ENCODE data around the gene OOSP4A.
"Not testable (repeated sequence)": the region's sequence is repeated elsewhere in the genome, so short reads cannot be mapped to it uniquely, and the experiment has no call there.

The OOSP4A gene

DNA sequence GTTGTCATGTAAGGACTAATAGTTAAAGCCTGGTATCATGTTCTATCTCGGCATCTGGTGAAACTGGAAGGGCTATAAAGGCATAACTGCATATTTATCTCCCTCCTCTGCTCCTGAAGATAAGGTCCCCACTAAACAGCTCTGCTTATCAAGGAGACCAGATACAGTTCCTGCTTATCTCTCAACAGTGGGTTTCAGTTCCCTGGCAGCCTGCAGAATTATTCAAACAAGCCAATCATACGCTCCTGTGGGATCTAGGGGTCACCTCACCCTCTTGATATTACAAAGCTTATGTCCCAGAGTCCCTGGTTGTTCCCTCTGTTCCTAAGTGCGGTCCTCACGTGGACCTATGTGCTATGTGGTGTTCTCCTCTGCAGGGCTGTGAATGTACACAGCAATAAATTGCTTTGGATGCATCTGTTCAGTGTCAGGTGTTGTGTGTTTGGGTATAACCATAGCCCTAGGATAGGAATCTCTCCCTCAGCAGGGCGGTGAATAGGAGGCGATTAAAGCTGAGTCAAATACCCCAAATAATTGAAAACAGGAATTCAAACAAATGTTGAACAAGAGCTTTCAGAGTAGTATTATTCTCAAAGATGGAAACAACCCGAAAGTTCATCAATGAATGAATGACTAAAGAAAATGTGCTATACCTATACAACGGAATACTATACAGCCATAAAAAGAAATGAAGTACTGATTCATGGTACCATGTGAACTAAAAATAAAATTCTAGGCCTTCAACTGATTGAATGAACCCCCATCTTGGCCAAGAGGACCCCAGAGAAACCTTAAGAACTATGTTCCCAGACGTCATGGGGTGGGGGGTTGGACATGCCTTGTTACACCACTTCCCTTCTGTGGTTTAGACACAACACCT, 3.1 kb upstream of the OOSP4A start:
- Mint-ChIP-seq H3K36me3 (no peaks in the 10 kb centered on the region), H3K4me3 (no peak overlapping the region), H3K27ac (no peak overlapping the region), H3K4me1 (no peaks in the 10 kb centered on the region), H3K9me3 (no peaks in the 10 kb centered on the region)
- ATAC-seq (no peak), DNase-seq (ENCODE audit: low spot score in 2 of 2) (no peak)

DNA sequence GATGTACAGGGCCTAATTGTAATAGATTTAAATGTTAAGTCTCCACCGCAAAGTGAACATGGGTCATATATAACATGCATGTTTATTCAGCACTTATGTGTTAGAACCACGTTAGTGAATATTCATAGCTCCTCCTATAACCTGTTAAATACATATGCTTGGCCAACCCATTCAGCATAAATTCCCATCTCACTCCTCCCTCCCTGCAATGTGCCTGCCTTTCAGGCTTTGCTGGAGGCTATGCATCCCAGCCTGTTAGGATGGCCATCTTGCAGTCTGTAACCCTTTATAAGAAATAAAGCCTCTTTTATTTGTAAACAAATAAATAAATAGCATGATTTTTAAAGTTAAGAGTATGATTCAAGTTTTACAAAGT, 1.7 kb upstream of the OOSP4A start:
- Mint-ChIP-seq H3K4me1 (no peaks in the 10 kb centered on the region), H3K36me3 (no peaks in the 10 kb centered on the region), H3K4me3 (no peak overlapping the region), H3K27ac (no peak overlapping the region), H3K9me3 (no peaks in the 10 kb centered on the region)
- ATAC-seq, result no peak
- DNase-seq (ENCODE audit: low spot score in 2 of 2), result no peak

DNA sequence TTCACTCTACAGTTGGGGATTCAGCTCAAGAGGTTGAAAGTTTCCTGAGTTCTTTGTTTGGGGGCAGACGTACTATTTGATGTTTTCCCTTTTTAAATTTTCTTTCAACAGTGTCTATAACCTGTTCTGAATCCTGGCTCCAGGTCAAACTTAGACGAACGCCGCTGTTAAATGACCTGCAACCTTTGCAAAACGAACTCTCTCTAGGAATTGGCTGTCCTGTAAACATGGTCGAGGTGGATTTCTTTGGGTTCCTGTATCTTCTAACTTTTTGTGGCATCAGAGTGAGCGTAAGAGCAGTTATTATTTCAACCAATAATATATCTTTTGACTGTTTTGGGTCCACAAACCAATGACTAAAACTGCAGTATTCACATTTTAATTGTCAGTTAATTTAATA, 1.6 kb downstream of the OOSP4A start:
- no peaks in the 10 kb centered on the region for H3K4me1 Mint-ChIP-seq

DNA sequence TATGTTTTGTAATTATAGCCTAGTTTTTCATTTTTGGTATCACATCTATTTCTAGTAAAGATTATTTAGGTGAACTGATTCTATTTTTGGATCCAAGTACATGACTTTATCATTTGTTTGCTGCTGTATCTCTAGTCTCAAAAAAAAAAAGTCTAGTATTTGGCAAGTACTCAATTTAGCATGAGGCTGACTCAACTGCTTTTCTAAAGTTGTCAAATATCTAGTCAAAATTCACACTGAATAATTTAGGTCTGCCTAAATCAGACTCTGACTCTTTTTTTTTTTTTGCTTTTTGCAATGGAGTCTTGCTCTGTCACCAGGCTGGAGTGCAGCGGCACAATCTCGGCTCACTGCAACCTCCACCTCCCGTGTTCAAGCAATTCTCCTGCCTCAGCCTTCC, 2.4 kb downstream of the OOSP4A start:
- H3K4me1 Mint-ChIP-seq, result no peaks in the 10 kb centered on the region
- ATAC-seq, result no peak
- H3K9me3 Mint-ChIP-seq, result no peaks in the 10 kb centered on the region
- H3K36me3 Mint-ChIP-seq, result no peaks in the 10 kb centered on the region
- no peak for DNase-seq (ENCODE audit: low spot score in 2 of 2)
- H3K27ac Mint-ChIP-seq, result no peak overlapping the region
- no peak overlapping the region for H3K4me3 Mint-ChIP-seq

More for the DNA sequence above, 1.6 kb downstream of the OOSP4A start:
- no peaks in the 10 kb centered on the region for H3K9me3 Mint-ChIP-seq
- H3K27ac Mint-ChIP-seq, result no peak overlapping the region
- no peak for DNase-seq (ENCODE audit: low spot score in 2 of 2)
- H3K36me3 Mint-ChIP-seq, result no peaks in the 10 kb centered on the region
- no peak for ATAC-seq
- no peak overlapping the region for H3K4me3 Mint-ChIP-seq

DNA sequence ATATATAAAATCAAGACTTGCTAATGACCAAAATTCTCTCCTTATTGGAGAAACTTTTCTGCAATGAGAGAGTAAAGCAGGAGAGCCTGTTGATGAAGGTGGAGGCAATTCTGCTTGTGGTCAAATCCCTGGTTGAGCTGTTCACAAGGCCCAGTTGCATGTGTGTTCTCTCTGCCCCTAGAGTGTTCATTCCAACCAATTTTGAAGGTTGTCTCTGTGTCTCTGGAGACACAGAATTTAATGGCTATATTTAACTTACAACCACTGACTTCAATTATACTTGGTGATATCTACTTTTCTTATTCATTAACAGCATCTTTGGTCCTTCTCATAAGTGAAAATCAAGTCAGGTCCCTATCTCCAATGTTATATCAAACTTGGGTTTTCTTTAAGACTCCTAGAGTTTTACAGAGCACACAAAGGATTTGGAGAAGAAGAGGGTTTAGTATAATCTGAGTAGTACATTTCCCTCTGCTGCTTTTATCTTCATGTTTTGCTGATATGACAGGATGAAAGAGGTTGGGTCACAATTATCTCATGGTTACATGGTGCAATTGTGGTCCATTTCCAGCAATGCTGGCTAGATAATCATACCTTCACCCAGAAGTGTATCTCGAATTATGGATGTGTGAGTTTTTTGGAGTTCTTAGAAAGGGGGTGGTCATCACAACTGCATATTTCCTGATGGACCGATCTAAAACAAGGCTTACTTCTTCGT, 4.0 kb downstream of the OOSP4A start:
- ATAC-seq (no peak), DNase-seq (ENCODE audit: low spot score in 2 of 2) (no peak)
- no peak overlapping the region for H3K4me3 Mint-ChIP-seq
- no peaks in the 10 kb centered on the region for H3K4me1 Mint-ChIP-seq
- no peak overlapping the region for H3K27ac Mint-ChIP-seq
- H3K9me3 Mint-ChIP-seq, result no peaks in the 10 kb centered on the region
- no peaks in the 10 kb centered on the region for H3K36me3 Mint-ChIP-seq

DNA sequence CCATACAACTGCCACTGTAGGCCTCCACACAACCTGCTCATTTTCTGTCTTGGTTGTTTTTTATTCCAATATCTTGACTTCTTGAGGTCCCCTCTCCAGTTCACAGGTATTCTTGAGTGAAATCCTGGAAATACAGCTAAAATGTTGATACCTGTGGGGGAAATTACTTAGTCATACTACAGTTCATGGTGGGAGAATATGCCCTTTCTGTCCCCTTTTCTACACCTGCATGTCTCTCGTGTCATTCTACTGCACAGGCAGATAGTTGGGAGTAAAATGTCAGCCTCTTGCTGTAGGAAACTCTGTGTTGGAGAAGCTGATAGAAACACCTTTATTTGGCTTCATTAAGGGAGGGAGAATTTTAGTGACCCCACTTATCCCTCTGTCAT, 4.6 kb downstream of the OOSP4A start:
- DNase-seq (ENCODE audit: low spot score in 2 of 2), result no peak
- ATAC-seq, result no peak
- Mint-ChIP-seq H3K4me1 (no peaks in the 10 kb centered on the region), H3K27ac (no peak overlapping the region), H3K36me3 (no peaks in the 10 kb centered on the region), H3K9me3 (no peaks in the 10 kb centered on the region), H3K4me3 (no peak overlapping the region)

DNA sequence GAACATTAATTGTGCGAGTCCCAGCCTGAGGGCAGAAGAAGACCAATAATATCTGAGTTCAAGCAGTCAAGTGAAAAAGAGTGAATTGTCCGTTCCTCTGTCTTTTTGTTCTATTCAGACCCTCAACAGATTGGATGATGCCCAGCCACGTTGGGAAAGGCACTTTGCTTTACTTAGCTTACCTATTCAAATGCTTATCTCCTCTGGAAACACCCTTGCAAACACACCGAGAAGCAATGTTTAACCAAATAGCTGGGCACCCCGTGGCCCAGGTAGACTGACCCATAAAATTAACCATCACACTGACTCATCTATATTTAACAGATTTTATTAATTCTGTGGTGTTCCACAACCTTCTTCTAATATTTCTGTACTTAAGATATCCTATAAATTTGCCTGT, 9.3 kb downstream of the OOSP4A start:
- DNase-seq (ENCODE audit: low spot score in 2 of 2) (no peak), ATAC-seq (no peak)
- H3K9me3 Mint-ChIP-seq, result no peaks in the 10 kb centered on the region
- H3K4me3 Mint-ChIP-seq, result no peak overlapping the region
- H3K36me3 Mint-ChIP-seq, result no peaks in the 10 kb centered on the region
- no peaks in the 10 kb centered on the region for H3K4me1 Mint-ChIP-seq
- H3K27ac Mint-ChIP-seq, result no peak overlapping the region

GRCh38 chr11:59981106-59981770, 17.4 kb downstream of the OOSP4A start:
- H3K27ac Mint-ChIP-seq, result no peak overlapping the region
- no peak overlapping the region for H3K4me3 Mint-ChIP-seq
- DNase-seq (ENCODE audit: low spot score in 2 of 2) (no peak), ATAC-seq (no peak)
- no peaks in the 10 kb centered on the region for H3K4me1 Mint-ChIP-seq
- no peaks in the 10 kb centered on the region for H3K36me3 Mint-ChIP-seq
- H3K9me3 Mint-ChIP-seq, result no peaks in the 10 kb centered on the region

DNA sequence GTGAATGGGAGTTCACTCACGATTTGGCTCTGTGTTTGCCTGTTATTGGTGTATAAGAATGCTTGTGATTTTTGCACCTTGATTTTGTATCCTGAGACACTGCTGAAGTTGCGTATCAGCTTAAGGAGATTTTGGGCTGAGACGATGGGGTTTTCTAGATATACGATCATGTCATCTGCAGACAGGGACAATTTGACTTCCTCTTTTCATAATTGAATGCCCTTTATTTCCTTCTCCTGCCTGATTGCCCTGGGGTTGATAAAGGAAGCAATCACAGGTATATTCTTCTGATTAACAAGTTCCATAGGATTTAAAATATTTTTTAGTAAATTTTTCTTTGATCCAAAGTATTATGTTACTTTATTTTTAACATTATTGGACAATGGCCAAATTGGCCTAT, 18.2 kb downstream of the OOSP4A start:
- not testable (repeated sequence) for H3K4me1 Mint-ChIP-seq; H3K36me3 Mint-ChIP-seq; H3K4me3 Mint-ChIP-seq; H3K27ac Mint-ChIP-seq; ATAC-seq; DNase-seq (ENCODE audit: low spot score in 2 of 2); H3K9me3 Mint-ChIP-seq

GRCh38 chr11:59983212-59983611, 19.4 kb downstream of the OOSP4A start:
- H3K4me1 Mint-ChIP-seq, result no peaks in the 10 kb centered on the region
- DNase-seq (ENCODE audit: low spot score in 2 of 2) (no peak), ATAC-seq (no peak)
- no peak overlapping the region for H3K4me3 Mint-ChIP-seq
- no peaks in the 10 kb centered on the region for H3K36me3 Mint-ChIP-seq
- H3K9me3 Mint-ChIP-seq, result no peaks in the 10 kb centered on the region
- no peak overlapping the region for H3K27ac Mint-ChIP-seq

- Mint-ChIP-seq H3K27ac (no peak overlapping the region), H3K4me1 (no peaks in the 10 kb centered on the region), H3K4me3 (no peak overlapping the region), H3K36me3 (no peaks in the 10 kb centered on the region), H3K9me3 (peaks cover 2% of the 10 kb centered on the region)
- no peak for ATAC-seq
- DNase-seq (ENCODE audit: low spot score in 2 of 2), result no peak
These were observed 20.5 kb downstream of the OOSP4A start for GRCh38 chr11:59984368-59984767.

DNA sequence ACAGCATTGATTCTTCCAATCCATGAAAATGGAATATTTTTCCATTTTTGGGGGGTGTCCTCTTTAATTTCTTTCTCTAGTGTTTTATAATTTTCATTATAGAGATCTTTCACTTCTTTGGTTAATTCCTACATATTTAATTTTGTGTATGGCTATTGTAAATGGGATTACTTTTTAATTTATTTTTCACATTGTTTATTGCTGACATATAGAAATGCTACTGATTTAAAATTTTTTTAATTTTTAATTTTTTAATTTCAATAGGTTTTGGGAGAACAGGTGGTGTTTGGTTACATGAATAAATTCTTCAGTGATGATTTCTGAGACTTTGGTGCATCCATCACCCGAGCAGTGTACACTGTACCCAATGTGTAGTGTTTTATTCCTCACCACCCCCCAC, 26.6 kb downstream of the OOSP4A start:
- Mint-ChIP-seq H3K27ac (no peak overlapping the region), H3K4me1 (no peaks in the 10 kb centered on the region), H3K36me3 (no peaks in the 10 kb centered on the region), H3K4me3 (no peak overlapping the region), H3K9me3 (peaks cover 9% of the 10 kb centered on the region)
- ATAC-seq (no peak), DNase-seq (ENCODE audit: low spot score in 2 of 2) (no peak)

GRCh38 chr11:59992425-59992824, 28.6 kb downstream of the OOSP4A start:
- H3K36me3 Mint-ChIP-seq, result no peaks in the 10 kb centered on the region
- H3K4me3 Mint-ChIP-seq, result no peak overlapping the region
- ATAC-seq, result no peak
- H3K4me1 Mint-ChIP-seq, result no peaks in the 10 kb centered on the region
- H3K27ac Mint-ChIP-seq, result no peak overlapping the region
- DNase-seq (ENCODE audit: low spot score in 2 of 2), result no peak
- H3K9me3 Mint-ChIP-seq, result peaks cover 9% of the 10 kb centered on the region

DNA sequence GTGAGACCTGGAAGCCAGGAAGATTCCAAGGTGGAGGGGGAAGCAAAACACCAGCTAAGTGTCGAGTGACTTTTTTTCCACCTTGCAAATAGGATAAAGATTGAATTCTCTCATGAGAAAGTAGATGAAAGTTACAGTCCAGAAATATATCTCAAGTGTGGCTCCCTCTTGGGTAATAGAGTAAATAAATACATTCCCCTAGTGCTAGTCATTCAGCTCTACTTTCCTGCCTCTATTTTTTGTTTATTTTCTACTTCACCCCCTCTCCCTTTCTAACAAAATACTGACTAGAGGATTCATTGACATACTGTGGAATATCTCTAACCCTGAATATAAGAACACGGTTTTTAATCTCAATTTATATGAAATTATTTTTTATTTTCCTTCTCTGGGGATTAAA, 34.0 kb downstream of the OOSP4A start:
- no peak for ATAC-seq
- no peaks in the 10 kb centered on the region for H3K4me1 Mint-ChIP-seq
- no peak overlapping the region for H3K4me3 Mint-ChIP-seq
- H3K27ac Mint-ChIP-seq, result no peak overlapping the region
- no peaks in the 10 kb centered on the region for H3K9me3 Mint-ChIP-seq
- no peaks in the 10 kb centered on the region for H3K36me3 Mint-ChIP-seq
- DNase-seq (ENCODE audit: low spot score in 2 of 2), result no peak

GRCh38 chr11:59999691-60000090, 35.9 kb downstream of the OOSP4A start:
- DNase-seq (ENCODE audit: low spot score in 2 of 2) (no peak), ATAC-seq (no peak)
- Mint-ChIP-seq H3K4me3 (no peak overlapping the region), H3K4me1 (no peaks in the 10 kb centered on the region), H3K36me3 (no peaks in the 10 kb centered on the region), H3K9me3 (no peaks in the 10 kb centered on the region), H3K27ac (no peak overlapping the region)

DNA sequence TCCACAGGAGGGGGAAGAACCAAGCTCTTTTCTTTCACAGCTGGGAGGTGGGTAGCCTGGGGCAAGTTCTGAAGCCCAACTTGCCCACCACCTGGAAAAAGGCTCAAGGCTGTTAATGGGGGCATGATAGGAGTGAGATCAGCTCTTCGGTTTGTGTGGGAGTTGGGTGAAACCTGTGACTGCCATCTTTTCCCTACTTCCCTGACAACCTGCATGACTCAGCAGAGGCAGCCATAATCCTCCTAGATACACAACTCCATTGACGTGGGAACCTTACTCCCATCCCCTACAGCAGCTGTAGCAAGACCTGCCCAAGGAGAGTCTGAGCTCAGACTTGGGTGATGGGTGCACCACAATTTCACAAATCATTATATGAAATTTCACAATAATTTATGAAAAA, 39.9 kb downstream of the OOSP4A start:
- H3K4me1 Mint-ChIP-seq, result no peaks in the 10 kb centered on the region
- H3K9me3 Mint-ChIP-seq, result no peaks in the 10 kb centered on the region
- no peak overlapping the region for H3K27ac Mint-ChIP-seq
- no peak overlapping the region for H3K4me3 Mint-ChIP-seq
- no peaks in the 10 kb centered on the region for H3K36me3 Mint-ChIP-seq
- ATAC-seq, result no peak
- no peak for DNase-seq (ENCODE audit: low spot score in 2 of 2)
